NCI-H128 (cell line): ENCODE results near the gene GTF2I.
"Not testable (repeated sequence)": the region's sequence is repeated elsewhere in the genome, so short reads cannot be mapped to it uniquely, and the experiment has no call there.

ENCODE experiments used
- DNase-seq: peaks from one replicate; lab custom pipeline; 2025; ENCODE audit not compliant: unreplicated experiment; lab: John Stamatoyannopoulos, UW

Gene GTF2I

DNA sequence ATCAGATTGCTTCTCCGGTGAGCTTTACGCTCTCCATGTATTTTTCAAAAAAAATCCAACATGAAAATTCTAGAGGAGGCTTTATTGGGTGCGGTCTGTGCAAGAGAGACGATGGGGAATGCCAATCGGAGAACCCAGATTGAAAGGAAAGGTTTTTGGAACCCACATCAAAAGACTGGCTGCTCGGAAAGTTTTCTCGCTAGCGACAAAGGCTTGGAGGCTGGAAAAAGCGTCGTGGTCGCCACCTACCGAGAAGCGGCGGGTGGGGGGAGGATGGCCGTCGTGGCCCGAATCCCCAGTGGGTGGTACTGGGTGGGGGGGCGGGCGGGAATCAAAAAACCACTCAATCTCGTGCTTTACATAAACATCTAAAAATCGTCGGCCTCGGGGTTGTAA, 1.1 kb upstream of the GTF2I start:
- DNase-seq, result peak; percentile 64

DNA sequence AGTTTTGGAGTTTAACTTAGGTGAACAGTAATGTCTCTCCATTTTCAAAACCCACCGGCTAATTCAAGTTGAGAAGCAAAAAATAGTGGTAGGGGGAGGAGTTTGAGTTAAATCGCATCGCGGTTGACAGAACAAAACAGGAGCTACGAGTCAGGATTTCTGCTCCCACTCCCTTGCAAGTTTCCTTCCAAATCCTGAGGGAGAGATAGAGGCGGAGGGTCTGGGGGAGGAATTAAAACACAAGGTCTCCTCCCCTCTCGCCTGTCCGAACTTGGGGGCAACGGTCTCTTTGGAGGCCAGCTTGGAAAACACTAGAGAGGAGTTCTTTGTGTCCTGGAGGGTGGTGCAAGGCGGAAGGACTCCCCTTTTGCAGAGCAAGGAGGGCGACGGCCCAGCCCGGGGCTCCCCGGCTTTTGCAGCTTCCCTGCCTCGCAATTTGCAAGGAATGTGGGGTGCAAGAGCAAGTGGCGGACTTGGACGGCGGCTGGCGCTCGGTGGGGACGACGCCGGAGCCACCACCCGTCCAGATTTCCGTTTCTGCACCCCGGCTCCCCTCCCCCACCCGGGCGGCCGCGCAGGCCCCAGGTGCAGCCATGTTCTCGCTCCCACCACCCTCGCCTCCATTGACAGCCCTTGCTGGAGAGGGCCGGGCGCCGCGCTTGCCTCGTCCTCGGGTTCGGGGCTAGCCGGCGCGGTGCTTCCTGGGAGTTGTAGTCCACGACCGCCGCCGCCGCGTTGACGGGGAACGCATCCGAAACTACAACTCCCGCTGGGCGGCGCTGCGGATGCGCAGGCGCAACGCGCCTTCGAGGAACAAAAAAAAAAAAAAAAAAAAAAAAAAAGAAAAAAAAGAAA, 454 bp upstream of the GTF2I start:
- DNase-seq, result peak; percentile 95

DNA sequence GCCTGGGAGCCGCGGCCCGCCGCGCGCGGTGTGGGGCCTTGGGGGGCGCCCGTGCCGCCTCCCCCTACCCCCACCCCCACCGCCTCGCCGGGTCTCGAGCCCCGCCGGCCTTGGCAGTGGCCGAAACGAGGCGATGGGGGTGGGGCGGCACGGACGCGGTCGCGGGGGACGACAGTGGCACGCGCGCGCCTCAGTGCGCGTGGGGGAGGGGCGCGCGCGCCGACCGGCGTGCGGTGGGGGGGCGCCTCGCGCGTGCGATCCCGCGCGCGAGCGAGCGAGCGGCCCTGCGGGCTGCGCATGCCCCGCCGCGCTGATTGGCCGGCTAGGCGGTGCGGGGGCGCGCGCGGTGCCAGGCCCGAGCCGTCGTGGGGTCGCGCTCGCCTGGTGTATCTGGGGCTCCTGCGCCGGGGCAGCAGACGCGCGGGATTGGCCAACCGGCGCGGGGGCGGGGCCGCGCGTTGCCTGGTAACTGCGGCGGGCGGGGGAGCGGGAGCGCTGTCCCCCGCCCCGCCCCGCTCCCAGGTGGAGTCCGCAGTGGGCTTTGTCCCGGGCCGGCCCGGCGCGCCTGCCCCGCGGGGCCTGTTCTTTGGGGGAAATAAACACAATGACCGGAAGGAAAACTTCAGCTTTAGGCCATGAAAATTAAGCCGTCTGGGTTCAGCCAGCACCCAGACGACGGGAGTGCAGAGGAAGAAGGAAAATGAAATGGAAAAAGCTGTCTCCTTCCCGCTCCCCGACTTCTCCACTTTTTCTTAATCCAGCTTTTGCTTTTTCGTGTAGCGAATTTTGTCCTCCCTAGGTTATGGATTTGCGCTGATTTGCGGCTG, 873 bp downstream of the GTF2I start:
- DNase-seq, result peak; percentile 88

DNA sequence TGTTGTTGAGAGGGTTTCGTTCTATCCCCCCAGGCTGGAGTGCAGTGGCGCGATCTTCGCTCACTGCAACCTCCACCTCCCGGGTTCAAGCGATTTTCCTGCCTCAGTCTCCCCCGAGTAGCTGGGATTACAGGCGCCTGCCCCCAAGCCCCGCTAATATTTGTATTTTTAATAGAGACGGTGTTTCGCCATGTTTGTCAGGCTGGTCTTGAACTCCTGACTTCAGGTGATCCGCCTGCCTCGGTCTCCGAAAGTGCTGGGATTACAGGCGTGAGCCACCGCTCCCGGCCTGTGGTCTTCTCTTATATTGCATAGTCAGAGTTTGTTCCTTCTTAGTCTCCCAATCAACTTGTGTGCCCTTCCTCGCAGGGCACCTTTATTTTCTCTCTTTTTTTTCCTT, 2.7 kb downstream of the GTF2I start:
- DNase-seq, result not testable (repeated sequence)

DNA sequence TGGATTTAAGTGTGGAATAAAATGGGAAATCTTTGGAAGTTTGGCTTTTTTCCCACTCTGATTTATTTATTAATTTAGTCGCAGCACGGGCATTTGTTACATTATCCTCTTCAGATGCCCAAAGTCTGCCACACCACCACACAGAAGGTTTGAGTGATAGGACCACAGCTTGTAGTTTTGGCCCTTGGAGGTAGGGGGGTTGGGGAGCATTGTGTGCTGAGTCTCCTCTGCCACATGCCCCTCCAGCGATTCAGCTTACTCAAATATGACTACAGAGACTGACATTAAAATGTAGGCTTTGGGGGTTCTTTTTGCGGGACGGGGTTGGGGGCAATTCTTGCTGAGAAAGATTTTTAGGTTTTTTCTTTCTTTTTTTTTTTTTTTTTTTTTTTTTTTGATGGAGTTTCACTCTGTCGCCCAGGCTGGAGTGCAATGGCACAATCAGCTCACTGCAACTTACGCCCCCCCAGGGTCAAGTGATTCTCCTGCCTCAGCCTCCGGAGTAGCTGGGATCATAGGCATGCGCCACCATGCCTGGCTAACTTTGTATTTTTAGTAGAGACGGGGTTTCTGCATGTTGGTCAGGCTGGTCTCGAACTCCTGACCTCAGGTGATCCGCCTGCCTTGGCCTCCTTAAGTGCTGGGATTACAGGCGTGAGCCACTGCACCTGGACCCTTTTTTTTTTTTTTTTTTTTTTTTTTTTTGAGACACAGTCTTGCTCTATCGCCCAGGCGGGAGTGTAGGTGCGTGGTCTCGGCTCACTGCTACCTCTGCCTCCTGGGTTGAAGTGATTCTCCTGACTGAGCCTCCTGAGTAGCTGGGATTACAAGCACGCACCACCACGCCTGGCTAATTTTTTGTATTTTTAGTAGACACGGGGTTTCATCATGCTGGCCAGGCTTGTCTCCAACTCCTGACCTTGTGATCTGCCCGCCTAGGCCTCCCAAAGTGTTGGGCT, 4.6 kb downstream of the GTF2I start:
- DNase-seq, result not testable (repeated sequence)

DNA sequence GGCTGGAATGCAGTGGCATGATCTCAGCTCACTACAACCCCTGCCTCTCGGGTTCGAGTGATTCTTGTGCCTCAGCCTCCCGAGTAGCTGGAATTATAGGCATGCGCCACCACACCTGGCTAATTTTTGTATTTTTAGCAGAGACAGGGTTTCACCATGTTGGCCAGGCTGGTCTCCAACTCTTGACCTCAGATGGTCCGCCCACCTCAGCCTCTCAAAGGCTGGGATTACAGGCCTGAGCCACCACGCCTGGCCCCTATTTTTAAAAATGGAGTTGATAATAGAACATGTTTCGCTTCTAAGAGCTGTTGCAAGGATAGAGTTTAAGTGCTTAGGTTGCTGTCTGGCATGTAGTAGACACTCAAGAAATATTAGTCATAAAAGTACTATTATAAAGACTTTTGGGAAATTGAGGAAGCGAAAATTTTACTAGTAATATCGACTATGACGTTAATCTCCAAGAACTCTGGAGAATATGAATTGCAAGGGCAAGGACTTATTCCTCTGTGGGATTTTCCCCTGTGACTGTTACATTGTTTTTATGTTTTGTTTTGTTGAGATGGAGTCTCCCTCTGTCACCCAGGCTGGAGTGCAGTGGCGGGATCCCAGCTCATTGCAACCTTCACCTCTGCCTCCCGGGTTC, 7.9 kb downstream of the GTF2I start:
- no peak for DNase-seq

DNA sequence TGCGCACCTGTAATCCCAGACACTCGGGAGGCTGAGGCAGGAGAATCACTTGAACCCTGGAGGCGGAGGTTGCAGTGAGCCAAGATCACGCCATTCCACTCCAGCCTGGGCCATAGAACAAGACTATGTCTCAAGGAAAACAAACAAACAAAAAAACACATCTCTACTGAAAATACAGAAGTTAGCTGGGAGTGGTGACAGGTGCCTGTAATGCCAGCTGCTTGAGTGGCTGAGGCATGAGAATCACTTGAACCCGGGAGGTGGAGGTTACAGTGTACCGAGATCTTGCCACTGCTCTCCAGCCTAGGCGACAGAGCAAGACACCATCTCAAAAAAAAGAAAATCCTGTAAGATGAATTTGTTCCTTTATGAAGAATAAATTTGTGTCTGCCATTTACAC, 9.5 kb downstream of the GTF2I start:
- not testable (repeated sequence) for DNase-seq

DNA sequence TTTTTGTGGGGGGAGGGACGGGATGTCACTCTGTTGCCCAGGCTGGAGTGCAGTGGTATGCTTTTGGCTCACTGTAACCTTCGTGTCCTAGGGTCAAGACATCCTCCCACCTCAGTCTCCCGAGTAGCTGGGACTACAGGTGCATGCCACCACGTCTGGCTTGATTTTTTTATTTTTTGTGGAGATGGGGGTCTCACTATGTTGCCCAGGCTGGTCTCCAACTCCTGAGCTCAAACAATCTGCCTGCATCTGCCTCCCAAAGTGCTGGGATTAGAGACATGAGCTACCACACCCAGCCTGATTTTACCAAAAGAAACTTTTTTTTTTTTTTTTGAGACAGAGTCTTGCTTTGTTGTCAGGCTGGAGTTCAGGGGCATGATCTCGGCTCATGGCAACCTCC, 10.0 kb downstream of the GTF2I start:
- not testable (repeated sequence) for DNase-seq

DNA sequence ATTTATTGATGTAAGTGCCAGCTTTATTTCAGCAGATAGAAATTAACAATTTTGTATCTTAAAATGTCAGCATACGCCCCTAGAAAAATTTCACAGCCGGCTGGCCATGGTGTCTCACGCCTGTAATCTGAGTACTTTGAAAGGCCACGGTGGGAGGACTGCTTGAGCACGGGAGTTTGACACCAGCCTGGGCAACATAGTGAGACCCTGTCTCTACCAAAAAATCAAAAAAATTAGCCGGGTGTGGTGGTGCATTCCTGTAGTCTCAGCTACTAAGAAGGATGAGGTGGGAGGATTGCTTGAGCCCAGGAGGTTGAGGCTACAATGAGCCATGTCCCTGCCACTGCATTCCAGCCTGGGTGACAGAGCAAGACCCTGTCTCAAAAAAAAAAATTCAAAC, 14.1 kb downstream of the GTF2I start:
- DNase-seq, result no peak

DNA sequence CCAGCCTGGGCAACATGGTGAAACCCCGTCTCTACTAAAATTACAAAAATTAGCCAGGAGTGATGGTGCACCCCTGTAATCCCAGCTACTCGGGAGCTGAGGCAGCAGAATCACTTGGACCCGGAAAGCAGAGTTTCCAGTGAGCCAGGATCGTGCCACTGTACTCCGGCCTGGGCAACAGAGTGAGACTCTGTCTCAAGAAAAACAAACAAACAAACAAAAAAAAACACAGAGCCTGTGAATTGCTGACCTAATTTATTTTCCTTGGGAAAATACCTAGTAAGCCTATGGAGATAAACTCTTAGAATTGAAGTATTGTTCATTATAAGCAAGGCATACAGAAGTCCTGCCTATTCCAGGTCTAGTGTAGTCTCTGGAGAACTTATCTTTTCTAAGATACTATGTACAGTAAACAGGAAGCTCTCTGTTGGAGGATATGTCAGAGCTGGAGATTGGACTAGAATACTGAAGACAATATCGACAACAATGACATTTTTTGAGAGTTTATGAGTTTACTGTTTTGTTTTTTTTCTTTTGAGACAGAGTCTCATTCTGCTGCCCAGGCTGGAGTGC, 14.9 kb downstream of the GTF2I start:
- no peak for DNase-seq

DNA sequence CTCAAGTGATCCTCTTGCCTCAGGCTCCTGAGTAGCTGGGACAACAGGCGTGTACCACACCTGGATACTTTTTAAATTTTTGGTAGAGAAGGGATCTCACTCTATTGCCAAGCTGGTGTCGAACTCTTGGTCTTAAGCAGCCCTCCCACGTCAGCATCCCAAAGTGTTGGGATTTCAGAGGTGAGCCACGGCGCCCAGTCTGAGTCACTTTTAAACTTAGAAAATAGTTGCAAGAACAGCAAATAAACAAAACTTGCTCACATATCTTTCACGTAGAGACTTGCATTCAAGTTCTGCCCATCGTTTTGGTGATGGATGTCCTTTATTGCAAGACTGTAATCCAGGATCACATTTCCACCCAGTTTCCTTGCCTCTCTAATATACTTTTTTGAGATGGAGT, 16.6 kb downstream of the GTF2I start:
- DNase-seq, result no peak

DNA sequence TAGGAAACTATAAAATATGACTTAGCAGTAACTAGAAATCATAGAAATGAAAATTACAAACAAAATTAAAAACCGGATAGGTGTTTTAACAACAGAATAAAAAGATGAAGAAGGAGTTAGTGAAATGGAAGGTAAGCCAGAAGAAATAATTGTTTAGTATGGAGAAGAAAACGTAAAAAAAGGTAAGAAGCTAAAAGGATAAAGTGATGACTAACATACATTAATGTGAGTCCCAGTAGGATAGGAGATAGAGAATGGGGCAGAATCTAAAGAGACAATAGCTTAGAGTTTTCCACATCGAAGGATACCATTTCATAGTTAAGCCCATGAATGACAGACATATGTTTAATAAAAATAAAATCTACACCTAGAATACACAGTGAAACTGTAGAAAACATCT, 25.3 kb downstream of the GTF2I start:
- DNase-seq, result no peak

DNA sequence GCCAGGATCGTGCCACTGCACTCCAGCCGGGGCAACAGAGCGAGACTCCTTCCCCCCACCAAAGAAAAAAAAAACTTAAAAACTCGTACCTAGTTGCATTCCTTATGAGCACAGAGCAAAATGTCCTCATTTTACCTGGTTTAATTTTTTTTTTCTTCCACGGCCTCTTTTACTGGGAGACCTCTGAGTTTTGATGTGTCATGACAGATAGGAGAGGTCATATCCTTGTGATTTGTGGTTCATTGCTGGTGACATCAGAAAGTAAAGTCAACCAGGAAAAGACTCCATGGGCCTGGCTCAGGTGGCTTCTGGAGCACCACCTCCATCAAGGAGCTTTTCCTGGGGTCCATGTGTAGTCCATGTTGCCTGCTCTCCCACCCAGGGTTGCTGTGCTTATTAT, 26.3 kb downstream of the GTF2I start:
- DNase-seq, result no peak

DNA sequence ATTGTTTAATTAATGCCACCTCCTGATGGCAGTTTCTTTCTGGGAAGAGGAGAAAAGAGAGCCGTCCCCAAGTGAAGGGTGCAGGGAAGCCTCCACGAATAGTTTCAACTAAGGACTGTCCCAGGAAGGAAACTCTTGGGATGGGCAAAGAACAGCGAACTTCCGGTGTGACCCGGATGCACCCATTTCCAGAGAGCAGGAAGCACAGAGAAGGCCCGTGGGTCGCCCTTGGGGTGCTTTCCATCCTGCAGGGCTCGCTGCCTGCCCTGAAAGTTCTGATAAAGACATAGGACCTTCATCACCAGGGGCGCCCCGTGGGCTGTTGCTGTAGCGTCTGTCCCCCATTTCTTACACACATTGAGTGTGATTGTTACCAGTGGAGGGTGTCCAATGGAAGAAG, 27.0 kb downstream of the GTF2I start:
- no peak for DNase-seq

DNA sequence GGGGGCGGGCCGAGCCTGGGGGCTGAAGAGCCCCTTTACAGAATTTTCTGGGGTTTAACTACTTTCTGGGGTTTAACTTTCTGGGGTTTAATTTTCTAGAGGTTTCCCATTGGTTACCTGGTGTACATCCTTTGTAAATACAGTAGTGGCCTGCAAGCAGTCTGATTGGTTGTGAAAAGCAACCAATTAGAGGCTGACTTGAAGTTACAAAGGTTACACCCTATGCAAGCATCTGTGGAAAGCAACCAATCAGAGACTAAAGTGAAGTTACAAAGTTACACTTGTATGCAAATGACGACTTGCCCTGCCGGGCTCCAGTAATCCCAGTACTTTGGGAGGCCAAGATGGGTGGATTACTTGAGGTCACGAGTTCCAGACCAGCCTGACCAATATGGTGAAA, 27.4 kb downstream of the GTF2I start:
- DNase-seq, result no peak

DNA sequence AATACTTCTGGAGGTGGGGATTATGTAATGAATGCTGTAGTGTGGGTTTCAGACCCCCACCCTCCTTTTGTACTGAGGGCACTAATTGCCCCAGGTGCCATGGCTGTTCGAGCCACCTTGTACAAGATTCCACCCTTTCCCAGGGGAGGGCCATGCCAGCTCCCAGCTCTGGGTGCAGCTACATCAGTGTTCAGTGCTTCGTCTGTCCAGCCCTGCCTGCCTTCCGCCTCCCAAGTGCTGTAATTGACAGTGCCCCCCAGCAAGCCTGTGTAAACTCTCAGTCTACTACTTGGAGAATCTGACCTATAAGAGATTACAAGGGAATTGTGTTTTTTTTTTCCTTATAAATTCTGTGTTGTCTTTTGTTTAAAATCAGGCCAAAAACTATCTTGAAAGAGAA, 33.0 kb downstream of the GTF2I start:
- no peak for DNase-seq

DNA sequence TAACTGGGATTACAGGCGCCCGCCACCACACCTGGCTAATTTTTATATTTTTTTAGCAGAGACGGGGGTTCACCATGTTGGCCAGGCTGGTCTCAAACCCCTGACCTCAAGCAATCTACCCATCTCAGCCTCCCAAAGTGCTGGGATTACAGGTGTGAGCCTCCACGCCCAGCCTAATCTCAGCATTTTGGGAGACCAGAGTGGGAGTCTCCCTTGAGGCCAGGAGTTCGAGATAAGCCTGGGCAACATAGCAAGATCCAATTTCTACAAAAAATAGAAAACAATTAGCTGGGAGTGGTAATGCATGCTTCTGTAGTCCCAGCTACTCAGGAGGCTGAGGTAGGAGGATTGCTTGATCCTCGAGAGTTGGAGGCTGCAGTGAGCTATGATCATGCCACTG, 46.9 kb downstream of the GTF2I start:
- DNase-seq, result not testable (repeated sequence)

DNA sequence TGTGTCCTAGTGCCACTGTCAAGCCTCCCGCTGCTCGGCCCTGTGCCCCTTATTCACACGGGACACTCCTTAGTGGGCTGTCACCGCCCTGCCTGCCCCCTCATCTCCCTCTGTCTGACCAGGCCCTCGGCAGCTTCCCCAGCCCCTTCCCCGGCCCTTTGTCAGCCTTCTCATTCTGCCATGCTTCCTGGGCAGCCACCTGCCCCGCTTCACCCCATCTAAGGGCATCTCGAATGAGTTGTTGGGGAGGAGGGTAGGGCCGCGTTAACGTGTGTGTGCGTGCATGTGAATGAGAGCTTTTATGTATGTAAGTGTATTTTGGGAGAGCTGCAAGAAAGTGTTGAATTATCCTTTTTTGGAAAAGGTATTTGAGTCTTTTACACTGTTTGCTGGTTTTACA, 49.7 kb downstream of the GTF2I start:
- no peak for DNase-seq

DNA sequence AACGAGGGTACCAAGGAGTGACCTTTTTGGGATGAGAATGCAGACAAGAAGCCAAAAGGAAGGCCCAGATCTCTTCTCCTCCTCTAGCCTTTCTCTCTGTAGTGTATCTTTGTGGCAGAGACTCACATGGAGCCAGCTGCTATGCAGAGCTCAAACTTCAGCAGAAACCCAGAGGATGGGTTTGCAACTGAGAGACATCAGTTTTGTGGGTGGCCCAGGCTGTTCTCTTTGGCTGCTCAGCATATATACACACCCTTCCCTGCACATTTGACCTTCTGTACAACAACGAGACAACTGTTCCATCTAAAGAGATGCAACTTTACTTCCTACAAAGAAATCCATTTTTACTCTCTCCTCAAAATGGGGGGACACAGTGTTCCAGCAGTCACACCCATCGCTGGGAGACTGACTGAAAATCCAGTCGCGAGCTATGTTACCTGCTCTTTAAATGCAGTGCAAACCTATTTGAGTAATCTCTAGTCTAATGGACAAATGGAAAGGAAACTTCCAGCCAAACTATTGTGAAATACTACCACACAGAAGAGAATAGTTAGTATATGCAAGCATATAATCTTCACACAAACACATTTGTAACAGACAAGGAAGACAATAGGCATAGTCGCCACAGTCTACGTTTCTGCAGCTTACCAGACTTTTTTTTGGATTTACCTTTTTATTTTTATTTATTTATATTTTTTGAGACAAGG, 51.2 kb downstream of the GTF2I start:
- DNase-seq, result no peak
